Stimulated activated naive CD4-positive, alpha-beta T cell treated with Interleukin-2 at 50 U/mL for 16 hours (primary cell): Measurements from ENCODE around the gene PRM2.
"Not testable (repeated sequence)": the region's sequence is repeated elsewhere in the genome, so short reads cannot be mapped to it uniquely, and the experiment has no call there.

Experiments
- DNase-seq: peaks from one replicate; lab custom pipeline; 2025; lab: John Stamatoyannopoulos, UW

Gene PRM2

DNA sequence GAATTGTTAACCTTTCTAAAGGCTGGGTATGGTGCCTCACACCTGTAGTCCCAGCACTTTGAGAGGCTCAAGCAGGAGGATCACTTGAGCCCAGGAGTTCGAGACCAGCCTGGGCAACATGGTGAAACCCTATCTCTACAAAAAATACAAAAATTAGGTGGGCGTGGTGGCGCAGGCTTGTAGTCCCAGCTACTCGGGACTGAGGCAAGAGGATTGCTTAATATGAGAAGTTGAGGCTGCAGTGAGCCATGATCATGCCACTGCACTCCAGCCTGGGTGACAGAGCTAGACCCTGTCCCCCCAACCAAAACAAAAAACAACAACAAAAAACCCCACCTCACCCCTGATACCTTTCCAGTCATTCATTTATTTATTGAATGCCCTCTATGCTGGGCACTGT, 13.4 kb upstream of the PRM2 start:
- DNase-seq: not testable (repeated sequence)

DNA sequence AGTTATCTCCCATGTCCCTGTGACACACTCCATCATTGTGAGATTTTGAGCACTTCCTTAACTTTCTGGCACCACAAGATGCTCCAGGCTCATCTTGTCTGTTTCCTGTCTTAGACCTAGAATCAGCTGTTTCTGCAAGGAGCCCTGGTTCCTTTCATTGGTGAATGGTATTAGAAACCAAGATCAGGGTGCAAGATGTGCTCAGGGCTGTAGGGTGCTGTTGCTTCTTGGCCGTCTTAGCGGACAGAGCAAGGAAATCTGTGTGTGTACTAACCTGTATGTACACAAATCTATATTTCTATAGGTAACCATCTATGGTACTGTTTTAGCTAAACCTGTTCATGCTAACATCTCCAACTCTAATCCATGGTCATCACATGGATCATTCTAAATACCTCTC, 12.9 kb upstream of the PRM2 start:
- no peak for DNase-seq

DNA sequence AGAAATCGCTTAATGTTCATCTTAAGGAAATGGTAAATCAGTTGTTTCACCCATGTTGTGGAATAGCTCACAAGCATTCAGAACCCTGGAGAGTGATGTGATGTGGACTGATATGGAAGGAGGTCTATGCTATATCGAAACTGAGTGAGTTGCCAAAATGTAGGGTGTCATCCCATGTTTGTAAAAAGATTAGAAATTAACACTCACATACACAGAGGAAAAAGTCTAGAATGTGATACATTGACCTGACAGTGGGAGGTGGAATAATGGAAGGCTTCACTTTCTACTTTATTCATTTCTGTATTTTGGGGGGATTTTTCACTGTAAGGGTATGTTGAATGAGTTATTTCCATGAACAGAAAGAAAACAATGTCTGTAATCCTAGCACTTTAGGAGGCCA, 9.6 kb upstream of the PRM2 start:
- no peak for DNase-seq

DNA sequence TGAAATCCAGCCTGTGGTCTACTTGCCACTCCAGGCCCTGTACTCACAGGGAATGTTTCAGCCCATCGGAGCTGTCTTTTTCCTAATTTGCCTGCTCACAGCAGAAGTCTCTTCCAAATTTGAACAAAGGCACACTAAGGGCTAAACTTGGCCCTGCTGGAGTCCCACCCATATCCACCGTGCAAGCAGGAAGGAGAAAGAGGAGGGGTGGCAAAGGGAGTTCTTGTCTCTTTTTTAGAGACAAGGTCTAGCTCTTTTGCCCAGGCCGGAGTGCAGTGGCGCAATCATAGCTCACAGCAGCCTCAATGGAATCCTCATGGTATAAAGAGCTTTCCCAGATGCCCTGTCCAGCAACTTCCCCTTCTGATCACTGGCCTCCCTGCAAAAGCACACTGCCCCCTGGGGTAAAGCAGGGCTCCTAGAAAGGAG, 7.6 kb upstream of the PRM2 start:
- DNase-seq: no peak

DNA sequence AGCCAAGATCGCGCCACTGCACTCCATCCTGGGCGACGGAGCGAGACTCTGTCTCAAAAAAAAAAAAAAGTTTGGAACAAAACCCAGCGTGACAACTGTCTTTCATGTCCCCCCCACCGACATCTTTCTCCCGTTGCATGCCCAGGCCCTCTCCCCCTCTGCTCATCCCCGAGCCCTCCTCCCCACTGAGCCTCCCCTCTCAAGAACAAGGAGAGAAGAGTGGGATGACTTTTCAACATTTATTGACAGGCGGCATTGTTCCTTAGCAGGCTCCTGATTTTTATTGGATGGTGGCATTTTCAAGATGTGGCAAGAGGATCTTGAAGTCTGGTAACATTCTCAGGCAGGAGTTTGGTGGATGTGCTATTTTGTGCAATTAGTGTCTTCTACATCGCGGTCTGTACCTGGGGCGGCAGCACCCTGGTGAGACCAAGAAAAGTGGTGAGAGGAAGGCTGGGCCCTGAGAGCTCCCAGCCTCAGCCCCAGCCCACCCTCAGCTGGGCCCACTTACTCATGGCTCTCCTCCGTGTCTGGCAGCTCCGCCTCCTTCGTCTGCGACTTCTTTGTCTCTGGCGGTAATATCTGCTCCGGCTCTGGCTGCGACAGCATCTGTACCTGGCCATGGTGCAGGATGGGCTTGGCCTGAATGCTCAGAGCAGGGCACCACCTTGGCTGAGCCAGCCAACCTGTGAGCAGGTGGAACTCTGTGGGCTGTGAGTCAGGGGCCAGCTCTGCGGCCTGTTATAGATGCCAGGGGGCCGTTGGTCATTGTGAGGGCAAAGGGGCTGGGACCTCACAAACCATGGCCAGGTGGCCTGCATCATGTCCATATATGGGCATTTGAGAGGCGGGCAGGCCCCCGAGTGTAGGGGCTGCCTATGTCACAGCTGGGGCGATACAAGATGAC, 4.6 kb upstream of the PRM2 start, which contains the start of gene PRM1:
TSS of gene PRM1 (minus strand) at position 715 of the 907 bp plus-strand sequence. CDS start at position 623, 92 bp downstream.
- no peak for DNase-seq

DNA sequence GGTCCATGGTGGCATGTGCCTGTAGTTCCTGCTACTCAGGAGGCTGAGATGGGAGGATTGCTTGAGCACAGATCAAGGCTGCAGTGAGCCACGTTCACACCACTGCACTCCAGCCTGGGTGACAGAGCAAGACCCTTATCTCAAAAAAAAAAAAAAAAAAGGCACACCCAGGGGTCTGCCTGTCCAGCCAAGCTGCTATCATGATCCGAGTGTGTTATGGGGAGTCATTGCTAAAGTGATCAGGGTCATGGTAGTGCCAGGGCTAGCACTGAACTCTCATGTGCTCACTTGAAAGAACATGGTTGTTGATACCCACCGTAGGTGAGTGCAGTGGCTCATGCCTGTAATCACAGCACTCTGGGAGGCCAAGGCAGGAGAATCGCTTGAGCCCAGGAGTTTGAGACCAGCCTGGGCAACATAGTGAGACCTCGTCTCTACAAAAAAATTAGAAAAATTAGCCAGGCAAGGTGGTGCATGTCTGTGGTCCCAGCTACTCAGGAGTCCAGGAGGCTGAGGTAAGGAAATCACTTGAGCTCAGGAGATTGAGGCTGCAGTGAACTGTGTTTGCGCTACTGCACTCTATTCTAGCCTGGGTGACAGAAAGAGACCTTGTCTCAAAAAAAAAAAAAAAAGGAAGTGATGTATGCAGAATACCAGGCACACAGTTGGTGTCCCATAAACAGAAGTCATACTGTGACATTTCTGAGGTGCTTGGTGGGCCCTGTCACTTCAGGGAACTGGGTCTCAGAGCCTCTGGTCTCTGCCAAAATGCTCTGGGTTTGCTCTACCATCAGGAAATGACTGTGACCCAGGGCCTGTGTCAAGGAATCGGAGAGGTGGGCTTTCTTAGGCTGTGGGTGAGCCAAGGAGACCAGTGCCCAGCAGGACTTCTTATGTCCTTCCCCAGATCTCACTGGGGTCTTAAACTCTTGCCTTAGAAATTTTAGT, 2.7 kb upstream of the PRM2 start:
- DNase-seq: no peak

DNA sequence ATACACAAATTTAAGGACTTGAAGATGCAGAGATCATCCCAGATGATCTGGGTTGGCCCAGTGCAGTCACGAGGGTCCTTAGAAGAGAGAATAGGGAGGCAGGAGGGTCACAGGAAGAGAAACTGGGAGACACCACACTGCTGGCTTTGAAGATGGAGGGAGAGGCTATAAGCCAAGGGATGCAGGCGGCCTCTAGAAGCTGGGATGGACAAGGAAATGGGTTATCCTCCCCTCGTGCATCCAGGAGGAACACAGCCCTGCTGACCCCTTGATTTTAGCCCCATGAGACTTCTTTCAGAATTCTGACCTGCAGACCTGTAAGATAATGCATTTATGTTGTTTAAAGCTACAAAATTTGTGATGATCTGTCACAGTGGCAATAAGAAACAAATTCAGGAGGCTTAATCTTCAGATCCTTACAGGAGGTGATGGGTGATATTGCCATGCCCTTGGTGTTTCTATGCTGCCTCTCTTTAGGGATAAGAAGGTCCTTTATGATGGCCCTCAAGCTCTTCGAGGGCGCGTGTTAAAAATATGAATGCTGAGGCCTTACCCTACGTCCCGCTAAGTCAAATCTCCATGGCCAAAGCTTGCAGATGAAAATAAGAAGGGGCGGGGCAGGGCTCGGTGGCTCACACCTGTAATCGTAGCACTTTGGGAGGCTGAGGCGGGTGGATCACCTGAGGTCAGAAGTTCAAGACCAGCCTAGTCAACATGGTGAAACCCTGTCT, 1.5 kb upstream of the PRM2 start:
- no peak for DNase-seq

DNA sequence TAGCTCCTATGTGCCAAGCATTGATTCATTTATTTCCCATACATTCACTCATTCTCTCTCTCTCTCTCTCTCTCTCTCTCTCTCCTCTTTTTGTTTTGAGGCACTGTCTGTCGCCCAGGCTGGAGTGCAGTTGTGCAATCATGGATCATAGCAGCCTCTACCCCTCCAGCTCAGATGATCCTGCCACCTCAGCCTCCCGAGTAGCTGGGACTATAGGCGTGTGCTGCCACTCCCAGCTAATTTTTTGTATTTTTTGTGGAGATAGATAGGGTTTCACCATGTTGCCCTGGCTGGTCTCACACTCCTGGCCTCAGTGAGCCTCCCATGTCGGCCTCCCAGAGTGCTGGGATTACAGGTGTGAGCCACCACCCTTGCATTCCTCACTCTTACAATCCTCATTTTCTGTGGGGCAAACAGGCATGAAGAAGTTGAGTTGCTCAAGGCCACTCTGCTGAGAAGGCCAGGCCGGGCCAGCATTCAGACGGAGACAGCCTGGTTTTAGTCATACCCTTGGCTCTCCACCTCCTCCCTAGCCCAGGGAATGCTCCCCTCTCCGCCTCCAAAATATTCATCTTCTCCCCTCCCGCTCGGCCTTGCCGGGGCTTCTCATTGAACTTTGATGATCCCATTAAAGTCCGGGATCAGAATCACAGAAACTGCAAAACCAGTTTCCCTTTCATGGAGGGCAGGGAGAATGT, 765 bp upstream of the PRM2 start:
- DNase-seq: no peak

DNA sequence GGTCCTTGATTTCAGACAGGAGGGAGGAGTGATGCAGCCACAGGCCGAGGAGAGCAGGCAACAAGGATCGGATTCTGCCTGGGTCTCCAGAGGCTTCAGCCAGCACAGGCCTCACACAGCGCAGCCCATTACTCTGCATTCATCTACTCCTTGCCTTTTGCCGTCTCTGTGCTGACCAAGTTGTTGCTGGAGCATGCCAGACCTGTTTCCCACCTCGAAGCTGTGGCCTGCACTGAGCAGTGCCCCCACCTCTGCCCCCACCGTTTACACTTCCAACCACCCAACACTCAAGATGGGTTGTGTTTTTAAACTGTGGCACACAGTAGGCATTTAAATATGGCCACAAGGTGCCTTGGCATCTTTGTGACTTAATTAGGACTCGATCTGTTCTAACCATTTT, 1.3 kb downstream of the PRM2 start:
- DNase-seq: no peak

DNA sequence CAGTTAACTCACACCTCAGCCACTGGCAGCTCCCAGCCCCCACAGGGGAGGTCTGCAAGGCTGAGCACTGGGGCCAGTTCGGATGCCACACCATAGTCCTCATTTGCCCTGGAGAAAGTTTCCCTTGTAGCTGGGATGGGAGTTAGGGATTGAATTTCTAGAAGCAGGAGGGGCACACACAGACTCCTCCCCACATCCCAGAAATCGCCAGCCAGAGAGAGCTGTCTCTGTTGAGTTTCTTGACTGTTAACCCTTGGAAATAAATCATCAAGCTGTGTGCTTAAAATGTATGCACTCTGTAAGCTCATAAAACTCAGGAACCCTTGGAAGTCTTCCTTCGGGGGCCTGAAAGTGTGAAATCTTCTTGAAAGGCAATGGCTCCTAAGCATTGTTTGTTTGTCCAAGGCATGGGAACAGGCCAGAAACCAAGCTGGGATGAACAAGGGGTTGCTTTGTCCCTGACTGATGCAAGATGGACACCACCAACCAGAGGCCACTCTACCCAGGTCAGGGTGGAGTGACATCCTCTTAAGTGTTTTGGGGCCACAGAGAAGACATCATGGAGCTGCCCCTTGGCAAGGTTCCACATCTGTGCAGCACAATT, 2.5 kb downstream of the PRM2 start:
- no peak for DNase-seq

DNA sequence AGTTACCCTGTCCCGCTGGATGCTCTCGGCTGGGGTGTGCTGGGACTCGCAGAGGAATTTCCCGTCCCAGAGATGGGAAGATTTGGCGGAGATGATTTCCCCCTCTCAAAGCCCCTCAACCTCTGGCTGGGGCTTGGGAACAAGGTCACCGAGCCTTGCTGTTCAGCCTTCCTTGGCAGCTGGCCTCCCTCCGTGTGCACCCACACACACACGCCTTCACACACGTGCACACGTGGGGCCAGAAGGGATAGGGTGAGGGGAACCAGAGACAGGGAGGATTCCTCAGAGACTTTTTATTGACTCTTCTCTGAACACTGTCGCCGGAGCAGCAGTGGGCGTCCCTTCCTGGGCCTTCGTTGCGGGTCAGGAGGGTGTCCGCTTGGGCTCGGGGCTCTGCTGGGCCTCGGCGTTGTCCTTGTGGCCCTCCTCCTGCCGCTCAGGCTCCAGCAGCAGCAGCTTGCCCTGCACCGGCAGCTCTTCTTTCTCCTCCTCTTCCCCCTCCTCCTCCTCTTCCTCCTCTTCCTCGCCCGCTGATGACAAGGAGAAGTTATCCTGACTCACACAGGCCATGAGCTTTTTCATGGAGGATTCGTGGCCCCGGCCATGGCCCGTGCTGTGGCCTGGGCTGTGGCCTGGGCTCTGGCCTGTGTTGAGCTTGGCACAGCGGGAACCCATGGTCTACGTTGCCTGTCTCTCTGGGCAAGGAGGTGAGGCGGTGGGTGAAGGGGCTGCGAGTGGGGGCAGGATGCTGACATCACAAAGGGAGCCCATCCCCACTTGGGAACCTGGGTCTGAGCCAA, 3.2 kb downstream of the PRM2 start, which contains the start of gene PRM3:
TSS of gene PRM3 (minus strand) at position 709 of the 800 bp plus-strand sequence. CDS start at position 675, 34 bp downstream.
- DNase-seq: no peak

DNA sequence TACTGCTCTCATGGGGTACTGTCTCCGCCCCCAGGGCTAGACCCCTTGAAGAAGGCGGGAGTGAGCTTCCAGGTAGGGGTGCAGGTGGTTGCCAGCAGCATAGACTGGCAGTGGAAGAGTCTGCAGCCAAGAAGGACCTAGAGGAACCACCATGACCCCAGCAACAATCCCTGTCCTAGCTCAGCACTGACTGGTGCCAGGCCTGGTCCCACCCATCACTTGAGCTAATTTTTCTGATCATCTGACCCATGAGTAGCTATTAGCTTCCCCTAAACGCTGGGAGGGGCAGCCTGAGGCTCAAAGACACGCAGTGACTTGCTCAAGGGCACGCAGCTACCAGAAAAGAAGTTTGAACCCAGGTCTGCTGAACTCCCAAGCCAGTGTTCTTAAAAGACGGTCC, 3.8 kb downstream of the PRM2 start:
- DNase-seq: no peak

DNA sequence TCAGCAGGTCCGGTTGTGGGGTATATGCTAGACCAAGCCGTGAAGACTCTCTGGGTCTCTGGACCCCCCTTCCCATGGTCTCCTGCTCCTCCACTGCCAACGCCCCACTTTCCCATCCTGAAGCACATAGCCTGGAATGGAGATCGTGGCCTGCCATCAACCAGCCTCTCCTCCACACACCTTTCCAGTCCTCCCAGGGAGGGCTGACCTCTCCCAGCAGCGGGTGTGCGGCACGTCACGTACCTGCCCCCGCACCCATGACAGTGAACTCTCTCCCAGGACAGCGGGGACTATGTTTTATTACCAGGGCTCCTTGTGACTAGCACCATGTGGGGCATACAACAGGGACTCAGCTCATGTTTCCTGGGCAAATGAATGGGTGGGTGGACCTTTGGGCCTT, 4.7 kb downstream of the PRM2 start:
- no peak for DNase-seq

DNA sequence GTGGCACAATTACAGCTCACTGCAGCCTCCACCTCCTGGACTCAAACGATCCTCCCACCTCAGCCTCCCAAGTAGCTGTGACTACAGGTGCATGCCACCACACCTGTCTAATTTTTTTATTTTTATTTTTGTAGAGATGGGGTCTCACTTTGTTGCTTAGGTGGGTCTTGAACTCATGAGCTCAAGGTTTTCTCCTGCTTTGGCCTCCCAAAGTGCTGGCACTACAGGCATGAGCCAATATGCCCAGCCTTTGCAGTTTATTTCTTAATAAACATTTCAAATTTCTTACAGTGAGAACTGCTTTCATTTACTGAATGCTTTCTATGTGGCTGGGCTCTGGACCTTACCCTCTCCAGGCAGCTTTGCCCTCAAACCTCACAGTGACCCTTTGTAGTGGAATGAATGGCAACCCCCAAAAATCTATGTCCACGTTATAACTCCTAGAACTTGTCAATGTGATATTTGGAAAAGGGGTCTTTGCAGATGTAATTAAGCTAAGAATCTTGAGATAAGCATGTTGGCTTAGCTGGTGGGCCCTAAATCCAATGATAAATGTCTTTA, 5.6 kb downstream of the PRM2 start:
- DNase-seq: no peak

DNA sequence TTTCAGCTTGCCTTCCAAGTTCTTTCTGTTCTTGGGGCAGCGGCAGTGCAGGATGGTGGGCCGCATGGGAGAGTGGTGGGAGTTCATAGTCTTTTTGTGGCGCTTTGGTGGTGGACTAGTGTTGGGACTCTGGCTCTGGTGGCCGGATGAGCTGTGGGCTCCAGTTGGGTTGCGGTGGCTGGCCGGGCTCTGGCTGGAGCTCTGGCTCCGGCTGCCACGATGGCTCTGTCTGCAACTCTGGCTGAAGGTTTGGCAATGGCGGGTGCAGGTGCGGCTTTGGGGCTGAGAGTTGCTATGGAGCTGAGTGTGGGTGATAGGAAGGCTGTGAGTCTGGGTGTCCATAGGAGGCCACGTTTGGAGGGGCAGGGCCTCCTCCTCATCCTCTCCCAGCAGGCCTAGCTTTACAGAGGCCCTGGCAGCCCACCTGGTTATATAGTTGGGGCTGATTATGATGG, 7.3 kb downstream of the PRM2 start, which contains the start of gene TNP2:
TSS of gene TNP2 (minus strand) at position 405 of the 455 bp plus-strand sequence. CDS start at position 342, 63 bp downstream.
- DNase-seq: no peak

DNA sequence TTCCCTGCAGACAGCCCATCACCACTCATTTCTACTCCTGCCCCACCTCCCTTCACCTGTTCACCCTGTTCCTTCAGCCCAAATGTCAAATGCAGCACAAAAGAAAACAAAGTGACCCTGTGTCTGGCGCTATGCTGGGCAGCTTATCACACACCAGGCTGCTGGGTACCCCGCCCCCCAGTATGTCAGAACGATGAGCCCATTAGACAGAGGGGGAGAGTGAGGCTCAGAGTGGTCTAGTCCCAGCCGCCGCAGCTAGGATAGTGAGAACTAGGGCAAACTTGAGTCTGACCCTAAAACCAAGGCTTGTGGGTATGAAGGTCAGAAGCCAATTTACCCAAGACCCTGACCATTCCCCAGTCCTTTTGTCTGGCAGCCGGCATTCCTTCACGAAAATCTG, 11.2 kb downstream of the PRM2 start:
- no peak for DNase-seq

DNA sequence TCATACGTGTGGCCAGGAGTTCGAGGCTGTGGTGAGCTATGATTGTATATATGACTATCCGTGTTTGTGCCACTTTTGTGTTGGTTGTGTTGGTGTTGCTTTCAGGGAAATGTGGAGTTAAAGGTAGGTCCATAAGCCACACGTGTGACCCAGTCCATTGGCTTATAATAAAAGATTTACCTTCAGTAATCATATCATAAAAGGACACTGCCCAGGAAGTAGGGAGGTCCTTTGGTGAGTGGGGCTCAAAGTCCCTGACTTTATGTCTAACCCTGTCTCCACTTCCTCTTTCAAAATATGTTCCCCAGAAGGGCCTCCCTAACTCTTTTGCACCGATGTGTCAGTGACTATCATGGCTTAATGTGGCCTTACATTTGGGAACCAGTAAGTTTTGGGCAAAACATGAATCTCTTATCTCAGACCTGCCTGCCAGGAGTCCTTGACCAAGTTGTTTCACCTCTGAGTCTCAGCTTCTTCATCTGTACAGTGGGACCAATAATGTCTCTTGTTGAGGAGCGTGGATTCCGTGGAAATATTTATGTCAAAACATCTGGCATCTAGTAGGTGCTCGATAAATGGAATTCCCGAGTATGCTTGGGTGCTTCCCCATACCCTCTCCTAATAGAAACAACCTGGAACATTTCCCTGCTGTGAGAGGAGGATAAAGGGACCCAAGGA, 12.0 kb downstream of the PRM2 start:
- no peak for DNase-seq

DNA sequence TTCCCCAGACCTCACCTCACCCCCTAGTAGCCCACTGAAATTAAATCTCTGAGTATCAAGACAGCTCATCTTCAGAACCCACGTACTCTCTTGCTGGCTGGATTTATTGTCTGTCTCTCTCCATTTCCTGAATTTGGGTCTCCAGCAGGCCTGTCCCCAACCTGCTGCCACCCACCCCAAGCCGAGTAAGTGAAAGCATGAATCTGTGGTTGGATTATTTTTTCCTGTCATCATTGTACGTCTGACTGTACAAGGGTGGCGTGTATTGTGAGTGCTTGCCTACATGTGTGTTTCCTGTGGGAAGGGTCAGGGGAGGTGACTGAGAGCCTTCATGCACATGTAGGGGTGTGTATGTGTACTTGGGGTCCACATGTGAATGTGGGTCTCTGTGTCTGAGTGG, 12.5 kb downstream of the PRM2 start:
- DNase-seq: peak; percentile 71

DNA sequence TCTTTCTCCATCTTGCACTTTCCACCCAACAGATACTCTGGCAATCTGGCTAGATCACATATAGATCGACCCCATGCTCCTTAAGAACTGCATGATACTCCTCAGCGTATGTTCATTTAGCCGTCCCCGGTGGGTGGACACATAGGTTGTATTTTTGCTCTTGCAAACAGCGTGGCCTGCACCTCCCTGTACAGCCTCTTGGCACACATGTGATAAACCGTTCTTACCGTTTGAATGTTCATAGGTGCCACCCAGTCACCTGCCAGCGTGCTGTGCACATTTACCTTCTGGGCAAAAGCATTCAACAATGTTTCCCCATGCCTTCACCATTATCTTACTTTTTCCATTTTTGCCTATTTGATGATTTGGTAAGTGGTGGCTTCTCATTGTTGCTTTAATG, 13.4 kb downstream of the PRM2 start:
- no peak for DNase-seq
